ENCODE data around the gene AP4B1. TPM values are rescaled to one million over a fixed set of nuclear protein-coding genes. Genes with fewer than 3 reads are reported as not detected.

AP4B1 gene
- total RNA-seq (2022; extraction: Qiagen RNA extraction), result 8.5 to 10.3 TPM (median 9.4 TPM) in 5 replicates

DNA sequence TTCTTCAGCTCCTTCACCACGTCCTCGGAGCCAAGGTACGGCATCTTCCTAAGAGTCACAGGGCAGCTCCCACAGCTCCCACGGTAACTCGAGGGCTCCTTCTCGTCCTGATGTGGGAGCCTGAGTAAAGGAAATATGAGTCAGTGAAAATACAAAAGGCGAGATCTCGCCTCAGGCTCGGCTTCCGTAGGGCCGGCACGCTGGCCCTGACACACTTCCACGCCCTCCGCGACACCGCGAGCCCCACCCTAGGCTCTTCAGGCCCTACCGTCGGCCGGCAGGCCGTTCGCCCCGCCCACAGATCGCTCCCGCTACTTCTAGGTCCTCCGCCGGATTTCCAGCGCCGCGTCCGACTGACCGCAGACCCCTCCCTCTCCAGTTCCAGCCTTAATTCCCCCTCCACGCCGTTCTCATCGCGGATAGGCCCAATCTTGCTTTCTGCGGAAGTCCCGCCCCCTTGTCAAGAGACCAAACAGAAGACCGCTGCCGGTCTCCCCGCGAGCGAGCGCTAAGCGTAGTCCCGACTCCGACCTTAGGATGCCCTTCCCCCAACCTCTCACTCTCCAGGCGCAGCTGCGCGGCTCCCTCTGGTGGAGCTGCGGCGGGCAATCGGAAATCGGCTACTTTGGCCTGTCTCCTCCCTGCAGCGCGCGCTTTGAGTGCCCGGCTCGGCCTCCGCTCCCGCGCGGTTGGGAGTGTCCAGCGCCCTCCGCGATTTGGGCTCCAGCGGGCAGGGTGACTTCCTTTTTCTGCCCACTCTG lies at the start of gene AP4B1, which contains the start of gene DCLRE1B:
AP4B1 (minus strand) TSS at position 126 of the 761 bp plus-strand sequence; CDS start at position 44, 82 bp downstream.
DCLRE1B (plus strand) TSS at position 653 of the 761 bp plus-strand sequence. CDS start 261 bp downstream, outside the sequence.

GRCh38 chr1:113928941-113929749 lies 24.5 kb upstream of the AP4B1 start, which contains the start of gene HIPK1:
HIPK1 (plus strand) TSS chr1:113929324.

GRCh38 chr1:113887402-113888175 lies 17.0 kb downstream of the AP4B1 start, which contains the start of gene BCL2L15:
BCL2L15 (minus strand) TSS chr1:113887581; CDS start chr1:113887375, 206 bp downstream.

DNA sequence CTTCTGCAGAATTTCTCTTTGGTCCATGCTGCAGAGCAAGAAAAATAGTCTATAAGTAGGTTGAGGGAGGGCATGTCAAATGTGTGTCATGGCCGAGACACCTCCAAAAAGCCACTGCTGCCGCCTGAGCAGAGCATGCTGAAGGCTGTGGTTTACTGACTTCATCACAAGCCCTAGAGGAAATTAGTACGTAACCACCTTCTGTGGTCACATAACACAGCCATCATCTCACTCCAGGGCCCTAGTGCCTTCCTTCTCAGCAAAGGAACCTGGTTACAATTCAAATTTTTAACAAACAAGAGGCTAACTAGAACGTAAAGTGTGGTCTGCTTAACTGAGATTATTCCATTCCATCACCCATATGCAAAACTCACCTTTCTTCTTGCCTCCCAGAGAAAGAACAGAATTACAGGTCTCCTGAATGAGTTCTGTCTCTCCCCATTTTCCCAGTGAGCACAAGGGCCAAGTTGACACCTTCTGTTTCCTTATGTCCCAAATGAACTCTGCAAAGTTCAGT lies 32.9 kb downstream of the AP4B1 start, which contains the start of gene PTPN22:
PTPN22 (minus strand) TSS at position 116 of the 517 bp plus-strand sequence.

Other genes starting within 250 kb of the AP4B1 start
- gene PHTF1, start 145.3 kb downstream of the AP4B1 start, total RNA-seq (2022; extraction: Qiagen RNA extraction), result 14.8 to 16.0 TPM (median 15.6 TPM) in 5 replicates
- gene RSBN1, start 92.3 kb downstream of the AP4B1 start, total RNA-seq (2022; extraction: Qiagen RNA extraction), result 3.6 to 4.5 TPM (median 3.9 TPM) in 5 replicates
- gene PTPN22, start 33.1 kb downstream of the AP4B1 start, total RNA-seq (2022; extraction: Qiagen RNA extraction), result not detected in 5 replicates
- 0.44 to 1.2 TPM (median 0.58 TPM) in 5 replicates for gene BCL2L15, start 17.2 kb downstream of the AP4B1 start, total RNA-seq (2022; extraction: Qiagen RNA extraction)
- gene DCLRE1B, start 527 bp upstream of the AP4B1 start, total RNA-seq (2022; extraction: Qiagen RNA extraction), result 8.3 to 9.9 TPM (median 9.5 TPM) in 5 replicates
- gene HIPK1, start 24.5 kb upstream of the AP4B1 start, total RNA-seq (2022; extraction: Qiagen RNA extraction), result 13.1 to 17.8 TPM (median 15.2 TPM) in 5 replicates
- 3.7 to 4.0 TPM (median 3.8 TPM) in 5 replicates for gene OLFML3, start 74.7 kb upstream of the AP4B1 start, total RNA-seq (2022; extraction: Qiagen RNA extraction)
- 0.35 to 0.61 TPM (median 0.39 TPM) in 5 replicates for gene SYT6, start 249.1 kb upstream of the AP4B1 start, total RNA-seq (2022; extraction: Qiagen RNA extraction)